GM12878 (cell line): Measurements from ENCODE around the gene COL13A1. TPM values are rescaled to one million over a fixed set of nuclear protein-coding genes. Genes with fewer than 3 reads are reported as not detected.

Experiments
- ATAC-seq: fragments of 200-7000 bp; cut with Tn5 transposase; 3 replicates; pipeline ENCODE4 v1.9.1; 2020; ENCODE audit warnings: mild to moderate bottlenecking, moderate library complexity
- BruUV-seq: library from RNA; stranded (reverse); fragments of 400-500 nt; replicated peaks from 2 replicates; lab custom pipeline; 2021; lab: Mats Ljungman, UMichigan
- CTCF ChIA-PET: fragments of 300-600 bp; sonication (Branson Sonifier 250); formaldehyde crosslinking; extraction: SDS; loops from one replicate; lab custom pipeline; 2021; ENCODE audit warnings: inconsistent platforms; lab: Yijun Ruan, JAX
- POLR2A ChIA-PET: fragments of 350-600 bp; formaldehyde crosslinking; extraction: SDS; loops from one replicate; lab custom pipeline; 2021; ENCODE audit warnings: inconsistent platforms; lab: Charles Lee
- RAD21 ChIA-PET: fragments of 300-600 bp; sonication (Branson Sonifier 250); formaldehyde crosslinking; loops from one replicate; lab custom pipeline; 2023; ENCODE audit warnings: antibody characterized with exemption; ENCODE audit not compliant: unreplicated experiment; lab: Charles Lee
- SMC1A ChIA-PET: fragments of 300-600 bp; sonication (Branson Sonifier 250); formaldehyde crosslinking; loops from one replicate; lab custom pipeline; 2023; ENCODE audit not compliant: unreplicated experiment, uncharacterized antibody; lab: Charles Lee
- DNase-seq: peaks from one replicate; pipeline ENCODE4 v3.0.0-alpha.2; 2011; ENCODE audit warnings: low read depth, low spot score
- FAIRE-seq: peaks from 3 replicates; lab custom pipeline; 2011; peaks lifted over from hg19 to GRCh38; lab: Jason Lieb, UNC
- H2AFZ ChIP-seq: 2 replicates; pipeline ENCODE4 v1.6.0; 2011; ENCODE audit warnings: low read depth, low read length, control low read depth; ENCODE audit not compliant: control insufficient read depth
- H3K27ac ChIP-seq: 2 replicates; pipeline ENCODE4 v1.5.1; 2011; ENCODE audit warnings: control low read depth; ENCODE audit not compliant: control insufficient read depth, insufficient read depth
- H3K27me3 ChIP-seq, 2 experiments: replicated peaks in 1 of 2; 2 replicates each; pipeline versions ENCODE4 v1.6.0 to v1.6.1; 2011; ENCODE audit warnings: low read length in 1 of 2; ENCODE audit not compliant: control insufficient read depth in 2 of 2, insufficient read depth in 2 of 2
- H3K36me3 ChIP-seq, 2 experiments: 2 replicates each; pipeline ENCODE4 v1.5.1; 2011; ENCODE audit warnings: low read length in 1 of 2; ENCODE audit not compliant: control insufficient read depth in 2 of 2, insufficient read depth in 2 of 2
- H3K4me1 ChIP-seq: 2 replicates; pipeline ENCODE4 v1.6.1; 2011; ENCODE audit warnings: mild to moderate bottlenecking, low read length, moderate library complexity, mixed read lengths; ENCODE audit not compliant: control insufficient read depth, insufficient read depth
- H3K4me2 ChIP-seq: 2 replicates; pipeline ENCODE4 v1.6.0; 2011; ENCODE audit warnings: control low read depth; ENCODE audit not compliant: control insufficient read depth, insufficient read depth
- H3K4me3 ChIP-seq: fragments of 200-600 bp; sonication (generic); 2 replicates; pipeline ENCODE4 v1.5.1; 2016
- H3K79me2 ChIP-seq: 2 replicates; pipeline ENCODE4 v1.6.0; 2011; ENCODE audit warnings: low read length; ENCODE audit not compliant: control insufficient read depth, insufficient read depth
- H3K9ac ChIP-seq: 2 replicates; pipeline ENCODE4 v1.8.0; 2011; ENCODE audit warnings: low read length, control low read depth, mixed read lengths; ENCODE audit not compliant: control insufficient read depth, insufficient read depth
- H3K9me3 ChIP-seq: replicated peaks from 3 replicates; pipeline ENCODE4 v1.5.1; 2011; ENCODE audit warnings: mild to moderate bottlenecking, low read length; ENCODE audit not compliant: control insufficient read depth, insufficient read depth
- H4K20me1 ChIP-seq: 2 replicates; pipeline ENCODE4 v1.6.0; 2011; ENCODE audit not compliant: control insufficient read depth, insufficient read depth
- CHD4 ChIP-seq: fragments of 200-600 bp; sonication (generic); IDR thresholded peaks from 2 replicates; pipeline ENCODE4 v1.6.1; 2016; ENCODE audit warnings: mild to moderate bottlenecking
- CTCF ChIP-seq, 3 experiments: IDR thresholded peaks in 2 of 3; conservative IDR thresholded peaks in 1 of 3; 2 replicates each; pipeline ENCODE4 v1.5.1; 2011; ENCODE audit warnings: low read depth in 3 of 3, low read length in 3 of 3, mild to moderate bottlenecking in 3 of 3, control low read depth in 2 of 3, moderate library complexity in 2 of 3, inconsistent platforms in 1 of 3, mixed read lengths in 1 of 3; ENCODE audit not compliant: control insufficient read depth in 2 of 3, insufficient read depth in 1 of 3; ENCODE audit errors: extremely low read depth in 1 of 3
- NFXL1 ChIP-seq: fragments of 450-650 bp; IDR thresholded peaks from 2 replicates; pipeline ENCODE4 v1.6.1; 2017; ENCODE audit warnings: antibody characterized with exemption, mild to moderate bottlenecking, borderline replicate concordance
- POU2F2 ChIP-seq: IDR thresholded peaks from 3 replicates; pipeline ENCODE4 v1.6.1; 2011; ENCODE audit warnings: low read depth, mild to moderate bottlenecking, low read length, borderline replicate concordance
- RUNX3 ChIP-seq: IDR thresholded peaks from 2 replicates; pipeline ENCODE4 v1.6.1; 2012; ENCODE audit warnings: low read length, inconsistent platforms
- SP1 ChIP-seq: IDR thresholded peaks from one replicate; pipeline ENCODE4 v1.6.1; 2011; ENCODE audit warnings: low read depth, low read length
- YBX1 ChIP-seq: fragments of 450-650 bp; IDR thresholded peaks from 2 replicates; pipeline ENCODE4 v1.6.1; 2016; ENCODE audit warnings: antibody characterized with exemption
- ZNF592 ChIP-seq: fragments of 450-650 bp; IDR thresholded peaks from 2 replicates; pipeline ENCODE4 v1.6.1; 2017; ENCODE audit warnings: mild to moderate bottlenecking, moderate library complexity
- WGBS: methylation state at CpG from one replicate; pipeline ENCODE4 v1.1.6; 2016; ENCODE audit warnings: low lambda C conversion rate; ENCODE audit not compliant: insufficient replicate concordance, insufficient coverage; ENCODE audit errors: missing lambda C conversion rate; 5-methylcytosine and 5-hydroxymethylcytosine counted together
- in situ Hi-C: fragments of 300-500 bp; cut with MboI; formaldehyde crosslinking; loops from 9 replicates; pipeline ENCODE4 v1.14.3; 2018; ENCODE audit warnings: mixed read lengths
- intact Hi-C: fragments of 100-400 bp; cut with micrococcal nuclease; formaldehyde crosslinking; loops from one replicate; pipeline ENCODE4 v1.14.2; 2022; ENCODE audit not compliant: unreplicated experiment
- polyA plus RNA-seq, 11 experiments: library from polyadenylated mRNA; depleted of rRNA in 4 of 11; unstranded in 6 of 11; stranded (reverse) in 5 of 11; fragments of >200 nt; fragmentation: Nextera tagmentation in 4 of 11; fragmentation: Illumina TruSeq in 1 of 11; extraction: Ambion mirVana in 4 of 11; extraction: Trizol in 1 of 11; gene quantifications; 1 replicate in 1 of 11; 2 replicates in 10 of 11; pipeline versions ENCODE4 v1.2.1 to v1.2.3, GENCODE V29; 2011 to 2016; ENCODE audit warnings: inconsistent platforms in 2 of 11, missing spikeins in 2 of 11, low read depth in 1 of 11
- total RNA-seq, 4 experiments: library from RNA; depleted of rRNA in 3 of 4; stranded (reverse); fragments of >200 nt in 3 of 4; fragmentation: Illumina TruSeq in 1 of 4; extraction: Trizol in 1 of 4; gene quantifications; 2 replicates each; pipeline versions ENCODE4 v1.2.1 to v1.2.3, GENCODE V29; 2013 to 2021
- TF ChIP-seq, protein P1 (sequence below): fragments of 450-650 bp; conservative IDR thresholded peaks from 2 replicates; pipeline ENCODE4 v1.6.1; 2017; ENCODE audit warnings: mild to moderate bottlenecking, moderate library complexity
- TF ChIP-seq, protein P2 (sequence below): fragments of 450-650 bp; IDR thresholded peaks from 2 replicates; pipeline ENCODE4 v1.6.1; 2014; ENCODE audit warnings: mild to moderate bottlenecking
- TF ChIP-seq, protein P3 (sequence below): IDR thresholded peaks from 2 replicates; pipeline ENCODE4 v1.6.1; 2011; ENCODE audit warnings: borderline replicate concordance, low read depth, mild to moderate bottlenecking, moderate library complexity, low read length; ENCODE audit not compliant: insufficient read depth, poor library complexity, severe bottlenecking

Gene COL13A1
- total and polyA plus RNA-seq, 10 of the 15 experiments (the other 5 are each of a cell fraction or from before 2014, with no cell fraction given) = 0.03 to 0.15 (median 0.05) TPM; not detected in 7

- TF ChIP-seq ZNF592 = no peak
- TF ChIP-seq RUNX3 = no peak
Observed at GRCh38 chr10:69846293-69846921, 44.7 kb downstream of the COL13A1 start (continued).

GRCh38 chr10:69847458-69847857 lies 45.8 kb downstream of the COL13A1 start:
- in situ Hi-C loops (no loop called here), intact Hi-C loops (no loop called here)
- WGBS = 43% methylated on average over 5 of the region's 5 CpGs
- no TSS peak for BruUV-seq
- H3K4me2 ChIP-seq = no peak overlapping the region
- H3K79me2 ChIP-seq = no peaks in the 10 kb centered on the region
- no peak for DNase-seq
- TF ChIP-seq NFXL1 = no peak
- no peak for TF ChIP-seq SP1
- no peak for TF ChIP-seq CTCF (IDR thresholded peaks at IDR 0.05 in 2 of 3, conservative IDR thresholded peaks at IDR 0.05 in 1 of 3; ENCODE audit: control insufficient read depth in 2 of 3, extremely low read depth in 1 of 3, insufficient read depth in 1 of 3, low read depth in 3 of 3, low read length in 3 of 3)
- TF ChIP-seq, protein P1, sequence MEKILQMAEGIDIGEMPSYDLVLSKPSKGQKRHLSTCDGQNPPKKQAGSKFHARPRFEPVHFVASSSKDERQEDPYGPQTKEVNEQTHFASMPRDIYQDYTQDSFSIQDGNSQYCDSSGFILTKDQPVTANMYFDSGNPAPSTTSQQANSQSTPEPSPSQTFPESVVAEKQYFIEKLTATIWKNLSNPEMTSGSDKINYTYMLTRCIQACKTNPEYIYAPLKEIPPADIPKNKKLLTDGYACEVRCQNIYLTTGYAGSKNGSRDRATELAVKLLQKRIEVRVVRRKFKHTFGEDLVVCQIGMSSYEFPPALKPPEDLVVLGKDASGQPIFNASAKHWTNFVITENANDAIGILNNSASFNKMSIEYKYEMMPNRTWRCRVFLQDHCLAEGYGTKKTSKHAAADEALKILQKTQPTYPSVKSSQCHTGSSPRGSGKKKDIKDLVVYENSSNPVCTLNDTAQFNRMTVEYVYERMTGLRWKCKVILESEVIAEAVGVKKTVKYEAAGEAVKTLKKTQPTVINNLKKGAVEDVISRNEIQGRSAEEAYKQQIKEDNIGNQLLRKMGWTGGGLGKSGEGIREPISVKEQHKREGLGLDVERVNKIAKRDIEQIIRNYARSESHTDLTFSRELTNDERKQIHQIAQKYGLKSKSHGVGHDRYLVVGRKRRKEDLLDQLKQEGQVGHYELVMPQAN = no peak
- no peak for TF ChIP-seq CHD4
- no peak for TF ChIP-seq POU2F2
- TF ChIP-seq, protein P2, sequence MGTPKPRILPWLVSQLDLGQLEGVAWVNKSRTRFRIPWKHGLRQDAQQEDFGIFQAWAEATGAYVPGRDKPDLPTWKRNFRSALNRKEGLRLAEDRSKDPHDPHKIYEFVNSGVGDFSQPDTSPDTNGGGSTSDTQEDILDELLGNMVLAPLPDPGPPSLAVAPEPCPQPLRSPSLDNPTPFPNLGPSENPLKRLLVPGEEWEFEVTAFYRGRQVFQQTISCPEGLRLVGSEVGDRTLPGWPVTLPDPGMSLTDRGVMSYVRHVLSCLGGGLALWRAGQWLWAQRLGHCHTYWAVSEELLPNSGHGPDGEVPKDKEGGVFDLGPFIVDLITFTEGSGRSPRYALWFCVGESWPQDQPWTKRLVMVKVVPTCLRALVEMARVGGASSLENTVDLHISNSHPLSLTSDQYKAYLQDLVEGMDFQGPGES = no peak
- TF ChIP-seq, protein P3, sequence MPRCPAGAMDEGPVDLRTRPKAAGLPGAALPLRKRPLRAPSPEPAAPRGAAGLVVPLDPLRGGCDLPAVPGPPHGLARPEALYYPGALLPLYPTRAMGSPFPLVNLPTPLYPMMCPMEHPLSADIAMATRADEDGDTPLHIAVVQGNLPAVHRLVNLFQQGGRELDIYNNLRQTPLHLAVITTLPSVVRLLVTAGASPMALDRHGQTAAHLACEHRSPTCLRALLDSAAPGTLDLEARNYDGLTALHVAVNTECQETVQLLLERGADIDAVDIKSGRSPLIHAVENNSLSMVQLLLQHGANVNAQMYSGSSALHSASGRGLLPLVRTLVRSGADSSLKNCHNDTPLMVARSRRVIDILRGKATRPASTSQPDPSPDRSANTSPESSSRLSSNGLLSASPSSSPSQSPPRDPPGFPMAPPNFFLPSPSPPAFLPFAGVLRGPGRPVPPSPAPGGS = no peak
- TF ChIP-seq YBX1 = no peak
- ChIA-PET SMC1A (no interaction called here), CTCF (no interaction called here), RAD21 (no interaction called here), POLR2A (no interaction called here)
- FAIRE-seq = no peak
- no peaks in the 10 kb centered on the region for H3K36me3 ChIP-seq
- no peaks in the 10 kb centered on the region for H4K20me1 ChIP-seq
- no peak overlapping the region for H3K27ac ChIP-seq
- no peak overlapping the region for H3K4me3 ChIP-seq
- no peaks in the 10 kb centered on the region; the same call in 2 of the 3 replicates for H3K9me3 ChIP-seq
- H3K4me1 ChIP-seq = no peaks in the 10 kb centered on the region
- ATAC-seq = no peak
- H3K9ac ChIP-seq = no peak overlapping the region
- peaks cover 6 to 8% of the 10 kb centered on the region in 2 experiments; a peak in 3 of 4 replicates for H3K27me3 ChIP-seq
- no peak overlapping the region for H2AFZ ChIP-seq
